NCI-H345 (cell line): ENCODE measurements around the gene PRSS58.

Experiments used
- DNase-seq: peaks from one replicate; lab custom pipeline; 2025; lab: John Stamatoyannopoulos, UW

The PRSS58 gene

GRCh38 chr7:142257958-142258357 is at the start of gene PRSS58:
TSS of gene PRSS58 (minus strand) at chr7:142258058. CDS start at chr7:142257707, 351 bp downstream.
- no peak for DNase-seq

- DNase-seq: no peak
Observed at GRCh38 chr7:142307246-142307900, 49.5 kb upstream of the PRSS58 start.

GRCh38 chr7:142303650-142304049 is 45.8 kb upstream of the PRSS58 start:
- peak; percentile 30 for DNase-seq

GRCh38 chr7:142301923-142302550 is 44.2 kb upstream of the PRSS58 start:
- DNase-seq: no peak

GRCh38 chr7:142301299-142301698 is 43.4 kb upstream of the PRSS58 start:
- DNase-seq: no peak

- DNase-seq: no peak
Observed at GRCh38 chr7:142300689-142301088, 42.8 kb upstream of the PRSS58 start.

GRCh38 chr7:142299237-142299781 is 41.5 kb upstream of the PRSS58 start:
- no peak for DNase-seq

- no peak for DNase-seq
Observed at GRCh38 chr7:142298627-142299026, 40.8 kb upstream of the PRSS58 start.

- DNase-seq: no peak
Observed at GRCh38 chr7:142298009-142298408, 40.2 kb upstream of the PRSS58 start.

GRCh38 chr7:142280263-142280662 is 22.4 kb upstream of the PRSS58 start:
- DNase-seq: no peak

- DNase-seq: no peak
Observed at GRCh38 chr7:142279601-142280000, 21.7 kb upstream of the PRSS58 start.

GRCh38 chr7:142275028-142275427 is 17.2 kb upstream of the PRSS58 start:
- DNase-seq: no peak

GRCh38 chr7:142272841-142273240 is 15.0 kb upstream of the PRSS58 start:
- DNase-seq: no peak

GRCh38 chr7:142263598-142264380 is 5.9 kb upstream of the PRSS58 start:
- no peak for DNase-seq

- DNase-seq: no peak
Observed at GRCh38 chr7:142250705-142251104, 7.2 kb downstream of the PRSS58 start.

- DNase-seq: no peak
Observed at GRCh38 chr7:142249918-142250317, 7.9 kb downstream of the PRSS58 start.

GRCh38 chr7:142248166-142249160 is 9.4 kb downstream of the PRSS58 start:
- no peak for DNase-seq

GRCh38 chr7:142243823-142244222 is 14.0 kb downstream of the PRSS58 start:
- no peak for DNase-seq

GRCh38 chr7:142240546-142240945 is 17.3 kb downstream of the PRSS58 start:
- DNase-seq: no peak

GRCh38 chr7:142231716-142232115 is 26.1 kb downstream of the PRSS58 start:
- DNase-seq: no peak

- DNase-seq: no peak
Observed at GRCh38 chr7:142228537-142229104, 29.2 kb downstream of the PRSS58 start.
